Measurements from ENCODE around the gene FLNC. TPM values are rescaled to one million over a fixed set of nuclear protein-coding genes. Genes with fewer than 3 reads are reported as not detected.
A peak's percentile ranks its signal among the peaks of the same experiment; 100 is the strongest.

FLNC gene
- total RNA-seq, 4 donors from 2014 or later = 21.3 to 234 (median 57.9) TPM

DNA sequence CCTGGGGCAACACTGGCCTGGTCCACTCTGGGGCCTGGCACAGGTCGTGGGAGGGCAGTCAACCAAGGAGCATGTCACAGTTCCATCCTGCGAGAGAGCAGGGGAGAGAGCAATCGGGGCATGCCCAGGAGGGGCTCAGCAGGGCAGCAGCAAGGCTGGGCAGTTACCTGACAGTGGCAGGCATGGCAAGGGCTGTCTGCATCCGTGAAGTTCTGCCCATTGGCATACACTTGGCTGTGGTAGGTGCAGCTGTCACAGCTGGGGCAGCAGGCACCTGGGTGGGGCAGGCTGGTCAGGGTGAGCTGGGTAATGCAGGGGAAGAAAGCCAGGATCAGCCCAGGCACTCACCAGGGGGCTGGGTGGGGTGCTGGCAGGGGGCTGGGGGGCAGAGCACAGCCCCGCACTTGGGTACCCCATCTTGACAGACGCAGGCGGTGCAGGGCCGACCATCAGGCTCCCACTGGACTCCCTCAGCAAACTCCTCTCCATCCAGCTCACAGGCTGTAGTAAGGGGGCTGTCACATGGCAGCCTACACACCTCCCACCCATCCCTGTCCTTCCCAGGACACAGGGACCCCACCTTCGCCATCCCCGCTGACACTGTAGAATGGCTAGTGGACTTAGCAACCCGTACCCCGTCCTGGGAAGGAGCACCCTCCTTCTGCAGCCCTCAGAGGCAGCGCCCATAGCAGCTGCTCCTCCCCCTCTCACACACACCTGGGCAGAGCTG lies 62.5 kb downstream of the FLNC start:
- no peak overlapping the region for H3K4me3 ChIP-seq
- no peaks in the 10 kb centered on the region for H3K9me3 ChIP-seq
- DNase-seq = no peak
- WGBS, 2 donors (ENCODE audit: low coverage in 1 of 2) = 66% methylated on average over 13 of the region's 13 CpGs; no CpG with 5 or more reads in 1 of the 2 donors
- H3K36me3 ChIP-seq = no peaks in the 10 kb centered on the region
- in situ Hi-C loops (cut with MboI; ENCODE audit: low pct_ligation_motif_present in 1 of 4, low pct_unique_long_range_greater_than_20kb in 1 of 4, low sequenced_read_pairs in 3 of 4) = loop anchor here in 1 of 4 donors (25.0 kb wide), 1 partner anchor 280 kb away; no protein-coding TSS in a partner anchor
- intact Hi-C loops (cut with DNase I; ENCODE audit: low total_unique reads) = no loop called here
- H3K27me3 ChIP-seq = peaks cover 26% of the 10 kb centered on the region
- H3K27ac ChIP-seq = no peak overlapping the region
- no peak for TF ChIP-seq EP300 (IDR thresholded peaks at IDR 0.05; ENCODE audit: low read depth)
- TF ChIP-seq POLR2A (IDR thresholded peaks at IDR 0.05) = no peak
- H3K4me1 ChIP-seq = peaks cover 5 to 19% (median 7%) of the 10 kb centered on the region in 4 donors

DNA sequence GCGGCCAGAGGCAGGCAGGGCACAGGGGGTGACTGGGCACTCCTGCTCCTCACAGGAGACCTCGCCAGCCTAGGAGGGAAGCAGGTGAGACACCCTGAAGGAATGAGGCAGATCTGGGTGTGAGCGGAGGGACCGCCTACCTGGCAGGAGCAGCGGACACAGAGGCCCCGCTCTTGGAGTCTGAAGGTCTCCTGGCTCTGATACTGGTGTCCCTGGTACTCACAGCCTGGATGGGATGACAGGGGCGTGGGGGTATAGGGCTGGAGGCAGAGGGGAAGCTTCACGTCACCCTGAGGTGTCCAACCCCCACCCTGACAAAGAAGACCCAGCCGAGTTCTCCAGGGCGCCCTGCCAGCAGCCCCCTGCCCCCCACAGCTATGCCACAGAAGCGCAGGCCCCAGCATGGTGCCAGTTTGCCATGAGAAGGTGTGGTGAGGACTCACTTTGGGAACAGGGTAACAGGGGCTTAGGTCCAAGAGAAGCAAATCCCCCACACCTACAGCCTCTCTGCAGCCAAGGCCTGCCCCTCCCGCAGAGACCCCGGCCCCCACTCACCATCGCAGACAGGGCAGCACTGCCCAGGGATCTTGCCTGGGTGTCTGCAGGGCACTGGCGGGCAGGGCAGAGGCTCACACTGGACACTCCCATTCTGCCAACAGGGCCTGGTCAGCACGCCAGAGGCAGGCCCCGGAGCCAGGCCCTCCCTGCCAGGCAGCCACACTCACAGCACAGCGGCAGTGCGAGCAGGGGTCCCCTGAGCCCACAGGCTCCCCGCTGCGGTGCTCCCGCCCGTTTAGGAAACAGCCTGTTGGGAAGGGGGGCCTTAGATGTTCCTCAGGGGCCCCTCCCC lies 63.3 kb downstream of the FLNC start:
- Histone ChIP-seq H3K4me1 (peaks cover 5 to 19% (median 7%) of the 10 kb centered on the region in 4 donors), H3K27ac (no peak overlapping the region), H3K36me3 (no peaks in the 10 kb centered on the region), H3K27me3 (peaks cover 26% of the 10 kb centered on the region), H3K9me3 (no peaks in the 10 kb centered on the region), H3K4me3 (no peak overlapping the region)
- in situ Hi-C loops (cut with MboI; ENCODE audit: low pct_ligation_motif_present in 1 of 4, low pct_unique_long_range_greater_than_20kb in 1 of 4, low sequenced_read_pairs in 3 of 4) = loop anchor here in 1 of 4 donors (25.0 kb wide), 1 partner anchor 281 kb away; no protein-coding TSS in a partner anchor
- DNase-seq = peak; percentile 61
- WGBS, 2 donors (ENCODE audit: low coverage in 1 of 2) = 82% methylated on average over 23 of the region's 23 CpGs; no CpG with 5 or more reads in 1 of the 2 donors
- intact Hi-C loops (cut with DNase I; ENCODE audit: low total_unique reads) = no loop called here
- TF ChIP-seq EP300 (IDR thresholded peaks at IDR 0.05; ENCODE audit: low read depth) (no peak), POLR2A (IDR thresholded peaks at IDR 0.05) (no peak), POLR2AphosphoS5 (IDR thresholded peaks at IDR 0.05) (no peak)
- TF ChIP-seq, protein P1, sequence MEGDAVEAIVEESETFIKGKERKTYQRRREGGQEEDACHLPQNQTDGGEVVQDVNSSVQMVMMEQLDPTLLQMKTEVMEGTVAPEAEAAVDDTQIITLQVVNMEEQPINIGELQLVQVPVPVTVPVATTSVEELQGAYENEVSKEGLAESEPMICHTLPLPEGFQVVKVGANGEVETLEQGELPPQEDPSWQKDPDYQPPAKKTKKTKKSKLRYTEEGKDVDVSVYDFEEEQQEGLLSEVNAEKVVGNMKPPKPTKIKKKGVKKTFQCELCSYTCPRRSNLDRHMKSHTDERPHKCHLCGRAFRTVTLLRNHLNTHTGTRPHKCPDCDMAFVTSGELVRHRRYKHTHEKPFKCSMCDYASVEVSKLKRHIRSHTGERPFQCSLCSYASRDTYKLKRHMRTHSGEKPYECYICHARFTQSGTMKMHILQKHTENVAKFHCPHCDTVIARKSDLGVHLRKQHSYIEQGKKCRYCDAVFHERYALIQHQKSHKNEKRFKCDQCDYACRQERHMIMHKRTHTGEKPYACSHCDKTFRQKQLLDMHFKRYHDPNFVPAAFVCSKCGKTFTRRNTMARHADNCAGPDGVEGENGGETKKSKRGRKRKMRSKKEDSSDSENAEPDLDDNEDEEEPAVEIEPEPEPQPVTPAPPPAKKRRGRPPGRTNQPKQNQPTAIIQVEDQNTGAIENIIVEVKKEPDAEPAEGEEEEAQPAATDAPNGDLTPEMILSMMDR (IDR thresholded peaks at IDR 0.05) = no peak

DNA sequence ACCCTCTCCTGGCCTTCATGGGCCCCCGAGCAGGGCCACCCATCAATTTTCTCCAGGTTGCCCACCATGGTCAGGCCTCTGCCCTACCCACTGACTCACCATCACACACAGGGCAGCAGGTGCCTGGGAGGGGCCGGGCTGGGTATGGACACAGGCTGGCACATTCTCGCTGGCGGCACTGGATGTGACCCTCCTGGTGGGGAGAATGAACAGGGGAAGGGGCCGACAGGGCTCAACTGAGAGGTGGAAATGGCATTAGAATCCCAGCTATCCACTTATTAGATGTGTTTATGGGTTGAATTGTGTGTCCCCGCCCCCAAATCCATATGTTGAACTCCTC lies 63.9 kb downstream of the FLNC start:
- Histone ChIP-seq H3K4me1 (peaks cover 5 to 19% (median 7%) of the 10 kb centered on the region in 4 donors), H3K4me3 (no peak overlapping the region), H3K27me3 (peaks cover 23% of the 10 kb centered on the region), H3K9me3 (peaks cover 0 to 3% of the 10 kb centered on the region in 2 donors), H3K36me3 (no peaks in the 10 kb centered on the region), H3K27ac (no peak overlapping the region)
- in situ Hi-C loops (cut with MboI; ENCODE audit: low pct_ligation_motif_present in 1 of 4, low pct_unique_long_range_greater_than_20kb in 1 of 4, low sequenced_read_pairs in 3 of 4) = loop anchor here in 1 of 4 donors (25.0 kb wide), 1 partner anchor 282 kb away; no protein-coding TSS in a partner anchor
- intact Hi-C loops (cut with DNase I; ENCODE audit: low total_unique reads) = no loop called here
- TF ChIP-seq POLR2AphosphoS5 (IDR thresholded peaks at IDR 0.05) = no peak
- WGBS, 2 donors (ENCODE audit: low coverage in 1 of 2) = 98 to 100% methylated on average over 1 to 6 of the region's 6 CpGs
- DNase-seq = no peak

DNA sequence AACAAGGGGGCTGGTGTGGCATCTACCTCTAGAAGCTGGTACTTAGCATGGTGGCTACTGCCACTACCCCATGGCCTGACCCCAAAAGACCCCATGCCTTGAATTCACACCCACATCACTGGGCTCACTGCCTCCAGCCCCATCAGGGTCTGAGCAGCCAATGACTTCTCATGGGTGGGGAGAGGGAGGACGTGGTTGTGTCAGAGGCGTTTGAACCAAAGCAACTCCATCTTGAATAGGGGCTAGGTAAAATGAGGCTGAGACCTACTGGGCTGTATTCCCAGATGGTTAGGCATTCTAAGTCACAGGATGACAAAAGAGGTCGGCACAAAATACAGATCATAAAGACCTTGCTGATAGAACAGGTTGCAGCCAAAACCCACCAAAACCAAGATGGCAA lies 65.1 kb downstream of the FLNC start:
- H3K9me3 ChIP-seq = peaks cover 0 to 3% of the 10 kb centered on the region in 2 donors
- in situ Hi-C loops (cut with MboI; ENCODE audit: low pct_ligation_motif_present in 1 of 4, low pct_unique_long_range_greater_than_20kb in 1 of 4, low sequenced_read_pairs in 3 of 4) (loop anchor here in 1 of 4 donors (25.0 kb wide), 1 partner anchor 283 kb away; no protein-coding TSS in a partner anchor), intact Hi-C loops (cut with DNase I; ENCODE audit: low total_unique reads) (no loop called here)
- H3K27ac ChIP-seq = no peak overlapping the region
- H3K4me1 ChIP-seq = peaks cover 5 to 19% (median 7%) of the 10 kb centered on the region in 4 donors
- H3K36me3 ChIP-seq = no peaks in the 10 kb centered on the region
- H3K4me3 ChIP-seq = no peak overlapping the region
- 71% methylated on average over 3 of the region's 3 CpGs; no CpG with 5 or more reads in 1 of the 2 donors for WGBS, 2 donors (ENCODE audit: low coverage in 1 of 2)
- no peak for TF ChIP-seq POLR2AphosphoS5 (IDR thresholded peaks at IDR 0.05)
- no peak for TF ChIP-seq POLR2A (IDR thresholded peaks at IDR 0.05)
- TF ChIP-seq, protein P1 (IDR thresholded peaks at IDR 0.05) = no peak
- no peak for TF ChIP-seq EP300 (IDR thresholded peaks at IDR 0.05; ENCODE audit: low read depth)
- no peak for DNase-seq
- H3K27me3 ChIP-seq = peaks cover 18% of the 10 kb centered on the region

DNA sequence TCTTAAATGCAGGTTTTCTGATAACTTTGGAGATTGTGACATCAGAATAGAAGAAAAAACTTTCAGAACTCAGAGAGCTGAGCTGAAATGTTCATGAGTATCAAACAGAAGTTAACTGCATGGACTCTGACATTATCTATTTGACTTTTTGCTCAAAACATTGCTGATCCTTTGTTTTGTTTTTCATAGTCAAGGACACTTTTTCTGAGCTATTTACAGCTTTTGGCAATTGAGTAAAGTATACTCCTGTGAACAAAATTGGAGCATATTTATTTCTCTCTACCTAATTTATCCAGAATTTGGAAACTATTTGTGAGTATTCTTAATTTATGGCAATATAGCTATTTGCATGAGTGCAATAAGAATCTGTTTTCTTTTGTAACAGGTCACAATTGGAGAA lies 69.2 kb downstream of the FLNC start:
- intact Hi-C loops (cut with DNase I; ENCODE audit: low total_unique reads) = no loop called here
- no peak for DNase-seq
- TF ChIP-seq POLR2A (IDR thresholded peaks at IDR 0.05) (no peak), EP300 (IDR thresholded peaks at IDR 0.05; ENCODE audit: low read depth) (no peak)
- TF ChIP-seq, protein P1 (IDR thresholded peaks at IDR 0.05) = no peak
- no peaks in the 10 kb centered on the region for H3K27me3 ChIP-seq
- peaks cover 0 to 3% of the 10 kb centered on the region in 2 donors for H3K9me3 ChIP-seq
- H3K27ac ChIP-seq = no peak overlapping the region
- H3K36me3 ChIP-seq = no peaks in the 10 kb centered on the region
- no peak overlapping the region for H3K4me3 ChIP-seq
- H3K4me1 ChIP-seq = peaks cover 0 to 5% (median 0%) of the 10 kb centered on the region in 4 donors
- in situ Hi-C loops (cut with MboI; ENCODE audit: low pct_ligation_motif_present in 1 of 4, low pct_unique_long_range_greater_than_20kb in 1 of 4, low sequenced_read_pairs in 3 of 4) = loop anchor here in 1 of 4 donors (25.0 kb wide), 1 partner anchor 287 kb away; no protein-coding TSS in a partner anchor
